NCI-H1105 treated with DMSO at 0.1 percent for 48 hours (cell line): ENCODE results near the gene GLS2.
A peak's percentile ranks its signal among the peaks of the same experiment; 100 is the strongest.
"Not testable (repeated sequence)": the region's sequence is repeated elsewhere in the genome, so short reads cannot be mapped to it uniquely, and the experiment has no call there.

Source experiments
- DNase-seq: peaks from one replicate; lab custom pipeline; 2025; lab: John Stamatoyannopoulos, UW

The GLS2 gene

DNA sequence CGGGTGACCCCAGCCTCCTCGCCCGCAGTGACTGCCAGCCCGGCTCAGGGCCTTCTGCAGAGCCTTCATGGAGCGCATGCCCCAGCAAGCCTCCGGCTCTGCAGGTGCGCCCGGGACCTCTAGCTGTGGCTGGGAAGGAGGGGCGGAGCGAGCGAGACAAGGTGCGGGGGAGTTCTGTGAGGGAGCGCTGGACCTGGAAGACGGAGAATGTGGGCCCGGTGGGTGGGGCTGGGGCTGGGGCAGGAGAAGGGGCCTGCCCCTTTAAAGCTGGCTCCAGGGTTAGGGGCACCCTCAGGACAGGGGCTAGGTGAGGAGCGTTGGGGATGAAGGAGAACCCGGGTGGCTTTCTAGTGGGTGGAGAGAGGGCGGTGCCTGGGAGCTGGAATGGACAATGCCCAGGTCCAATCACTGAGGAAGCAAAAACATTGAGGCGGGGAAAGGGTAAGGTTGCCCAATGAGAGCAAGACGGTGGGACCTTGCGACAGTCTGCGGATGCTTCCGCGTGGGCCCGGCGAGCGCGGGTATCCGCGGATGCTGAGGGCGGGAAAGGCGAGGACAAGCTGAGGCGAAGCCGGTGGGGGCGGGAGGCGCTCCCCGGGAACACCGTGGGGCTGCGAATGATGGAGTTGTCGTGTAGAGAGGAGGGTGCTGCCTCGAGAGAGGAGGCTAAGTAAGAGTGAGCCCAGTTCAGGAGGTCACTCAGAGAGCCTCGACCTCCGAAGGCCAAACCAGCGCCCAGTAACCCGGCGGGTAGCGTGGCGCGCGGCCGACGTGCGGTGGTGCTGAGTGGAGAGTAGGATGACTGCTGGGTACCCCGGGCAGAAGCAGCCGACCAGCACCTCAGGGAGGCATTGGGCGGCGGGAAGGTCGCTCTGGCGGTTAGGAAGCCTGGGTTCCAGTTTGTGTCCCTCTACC lies at the start of gene GLS2:
Gene GLS2, minus strand, starts transcription at position 121 of the 915 bp plus-strand sequence. Its CDS starts 43 bp downstream, at position 78.
- peak; percentile 55 for DNase-seq

DNA sequence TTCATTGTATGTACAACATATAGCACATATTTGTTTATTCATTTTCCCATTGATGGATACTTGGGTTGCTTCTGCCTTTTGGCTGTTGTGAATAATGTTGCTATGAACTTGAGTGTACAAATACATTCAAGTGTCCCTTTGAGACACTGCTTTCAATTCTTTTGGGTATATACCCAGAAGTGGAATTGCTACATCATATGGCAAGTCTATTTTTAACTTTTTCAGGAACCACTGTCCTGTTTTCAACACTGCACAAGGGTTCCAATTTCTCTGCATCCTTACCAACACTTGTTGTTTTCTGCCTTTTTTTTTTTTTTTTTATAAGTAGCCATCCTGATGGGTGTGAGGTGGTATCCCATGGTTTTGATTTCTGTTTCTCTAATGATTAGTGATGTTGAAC lies 49.6 kb upstream of the GLS2 start:
- DNase-seq: no peak

DNA sequence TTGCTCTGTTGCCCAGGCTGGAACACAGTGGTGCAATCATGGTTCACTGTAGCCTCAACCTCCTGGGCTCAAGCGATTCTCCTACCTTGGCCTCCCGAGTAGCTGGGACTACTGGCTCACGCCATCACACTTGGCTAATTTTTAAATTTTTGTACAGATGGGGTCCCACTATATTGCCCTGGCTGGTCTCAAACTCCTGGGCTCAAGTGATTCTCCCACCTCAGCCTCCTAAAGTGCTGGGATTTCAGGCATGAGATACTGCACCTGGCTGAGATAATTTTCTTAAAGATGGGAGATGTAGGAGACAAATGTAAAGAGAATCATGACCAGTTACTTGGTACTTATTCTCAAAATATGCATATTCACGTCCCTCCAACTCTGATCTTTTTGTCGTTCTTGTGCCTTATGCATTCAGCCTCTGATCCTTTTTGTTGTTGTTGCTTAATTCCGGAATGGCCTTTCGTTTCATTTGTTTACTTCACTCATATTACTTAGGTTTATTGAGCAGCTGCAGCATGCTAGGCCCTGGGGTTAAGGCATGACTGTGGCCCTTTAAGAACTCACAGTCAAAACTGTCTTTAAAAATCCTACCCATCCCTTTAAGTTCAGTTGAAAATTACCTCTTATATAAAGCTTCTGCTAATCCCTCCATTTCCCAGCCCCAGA lies 42.6 kb upstream of the GLS2 start:
- no peak for DNase-seq

DNA sequence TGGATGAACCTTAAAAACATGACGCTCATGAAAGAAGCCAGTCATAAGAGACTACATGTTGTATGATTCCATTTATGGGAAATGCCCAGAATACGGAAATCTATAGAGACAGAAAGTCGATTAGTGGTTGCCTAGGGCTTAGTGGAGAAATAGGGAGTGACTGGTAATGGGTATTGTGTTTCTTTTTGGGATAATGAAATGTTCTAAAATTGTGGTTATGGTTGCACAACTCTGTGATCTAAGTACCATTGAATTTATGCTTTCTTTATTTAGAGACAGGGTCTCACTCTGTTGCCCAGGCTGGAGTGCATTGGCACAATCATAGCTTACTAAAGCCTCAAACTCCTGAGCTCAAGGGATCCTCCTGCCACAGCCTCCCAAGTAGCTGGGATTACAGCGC lies 41.7 kb upstream of the GLS2 start:
- no peak for DNase-seq

DNA sequence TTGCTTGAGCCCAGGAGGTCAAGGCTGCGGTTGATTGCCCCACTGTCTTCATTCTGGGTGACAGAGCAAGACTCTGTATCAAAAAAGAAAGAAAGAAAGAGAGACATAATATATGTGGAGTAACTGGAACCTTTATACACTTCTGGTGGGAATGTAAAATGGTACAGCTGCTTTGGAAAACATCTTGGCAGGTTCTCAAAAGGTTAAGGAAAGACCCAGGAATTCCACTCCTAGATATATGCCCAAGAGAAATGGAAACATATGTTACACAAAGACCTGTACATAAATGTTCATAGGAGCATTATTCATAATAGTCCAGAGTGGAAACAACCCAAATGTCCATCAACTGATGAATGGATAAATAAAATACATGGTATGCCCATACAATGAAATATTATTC lies 40.9 kb upstream of the GLS2 start:
- no peak for DNase-seq

DNA sequence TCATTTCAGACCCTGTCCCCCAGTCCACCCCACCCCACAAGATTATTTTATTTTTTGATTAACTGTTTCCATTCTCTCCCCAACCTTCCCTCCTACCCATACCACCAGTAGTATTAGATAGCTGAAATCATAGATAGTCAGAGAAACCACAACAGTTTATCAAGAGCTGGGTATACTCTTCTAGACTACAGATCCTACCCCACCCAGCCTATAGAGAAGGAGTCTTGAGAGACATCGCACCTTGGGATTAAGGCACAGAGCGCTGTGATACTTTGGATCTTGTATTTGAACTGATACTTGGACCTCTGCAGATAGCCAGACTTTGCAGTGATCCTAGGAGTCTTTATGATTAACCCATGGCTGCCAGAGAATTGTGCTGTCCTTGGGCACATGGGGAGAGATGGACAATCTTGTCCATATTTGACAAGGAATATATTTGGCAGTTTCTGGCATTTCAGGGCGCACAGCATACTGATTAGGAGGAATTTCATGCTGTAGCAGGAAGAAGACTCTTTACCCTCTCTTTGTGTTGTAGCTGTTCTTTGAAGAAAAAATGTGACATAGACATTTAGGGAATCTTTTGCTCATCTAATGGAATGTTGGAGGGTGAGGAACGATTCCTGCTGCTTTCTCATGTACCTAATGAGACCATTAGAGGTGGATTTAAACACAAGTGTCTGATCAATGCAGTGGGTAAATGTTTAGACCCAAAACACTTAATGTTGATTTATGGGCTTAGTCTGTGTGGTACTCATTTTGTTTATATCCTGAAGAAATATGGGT lies 34.6 kb upstream of the GLS2 start:
- DNase-seq: no peak

DNA sequence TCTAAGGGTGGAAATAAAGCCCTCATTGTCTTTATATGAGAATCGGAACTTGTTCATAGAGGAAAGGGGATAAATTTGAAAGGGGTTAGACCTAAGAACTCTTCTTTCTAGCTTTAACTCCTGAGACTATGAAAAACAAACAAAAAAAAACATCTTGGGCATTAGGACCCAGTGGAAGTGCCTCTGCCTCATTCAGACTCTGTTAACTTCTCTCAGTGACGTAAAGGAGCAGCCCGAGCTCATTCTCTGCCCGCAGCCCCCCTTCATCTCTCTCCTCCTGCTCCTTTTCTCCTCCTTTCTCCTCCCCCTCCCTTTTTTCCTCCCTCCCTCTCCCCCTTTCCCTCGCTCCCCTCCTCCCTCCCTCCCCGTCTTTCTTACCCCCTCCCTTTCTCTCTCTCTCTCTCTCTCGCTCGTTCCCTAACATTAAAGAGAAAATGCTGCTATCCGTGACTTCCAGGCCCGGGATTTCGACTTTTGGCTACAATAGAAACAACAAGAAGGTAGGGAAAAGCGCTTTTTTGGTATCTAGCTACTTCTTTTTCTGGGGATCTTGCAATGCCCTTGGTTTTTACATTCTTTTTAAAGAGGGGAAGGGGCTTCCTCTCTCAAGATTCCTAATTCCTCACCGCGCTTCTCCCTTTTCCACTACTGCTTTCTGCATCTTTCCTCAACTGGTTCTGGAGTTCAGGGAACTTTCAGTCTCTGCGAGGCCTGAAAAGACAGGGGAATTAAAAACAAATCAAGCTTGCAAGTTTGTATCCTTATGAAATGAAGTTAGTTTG lies 33.8 kb upstream of the GLS2 start, which contains the start of gene RBMS2:
Gene RBMS2, plus strand, starts transcription at position 231 of the 782 bp plus-strand sequence. Its CDS starts 204 bp downstream, at position 435.
- DNase-seq: peak; percentile 62

DNA sequence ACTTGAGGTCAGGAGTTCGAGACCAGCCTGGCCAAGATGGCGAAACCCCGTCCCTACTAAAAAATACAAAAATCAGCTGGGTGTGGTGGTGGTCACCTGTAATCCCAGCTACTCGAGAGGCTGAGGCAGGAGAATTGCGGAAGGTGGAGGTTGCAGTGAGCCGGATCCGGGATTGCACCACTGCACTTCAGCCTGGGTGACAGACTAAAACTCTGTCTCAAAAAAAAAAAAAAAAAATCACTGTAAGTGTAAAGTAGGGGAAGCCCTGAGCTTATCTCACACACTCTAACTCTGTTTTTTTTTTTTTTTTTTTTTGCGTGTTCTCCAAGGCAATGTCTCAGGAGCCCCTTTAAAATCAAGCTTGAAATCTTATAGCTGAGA lies 33.2 kb upstream of the GLS2 start:
- DNase-seq: no peak

DNA sequence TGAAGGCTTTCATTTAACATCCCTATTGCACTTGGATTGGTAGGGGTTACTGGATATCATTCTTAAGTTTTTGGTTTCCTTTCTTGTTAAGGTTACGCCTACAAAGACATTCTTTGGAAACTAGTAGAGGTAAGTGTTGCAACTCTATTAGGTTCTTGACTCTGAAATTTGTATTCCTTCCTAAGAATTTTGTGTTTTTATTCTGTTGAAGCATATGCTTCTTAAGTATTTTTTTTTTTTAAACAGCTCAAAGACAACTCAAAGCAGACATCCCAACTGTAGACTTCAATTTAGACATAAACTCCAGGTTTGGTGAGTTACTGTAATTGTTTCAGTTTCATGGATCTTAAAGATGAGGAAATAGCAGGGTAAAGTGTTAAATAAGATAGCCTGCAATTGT lies 32.5 kb upstream of the GLS2 start:
- no peak for DNase-seq

DNA sequence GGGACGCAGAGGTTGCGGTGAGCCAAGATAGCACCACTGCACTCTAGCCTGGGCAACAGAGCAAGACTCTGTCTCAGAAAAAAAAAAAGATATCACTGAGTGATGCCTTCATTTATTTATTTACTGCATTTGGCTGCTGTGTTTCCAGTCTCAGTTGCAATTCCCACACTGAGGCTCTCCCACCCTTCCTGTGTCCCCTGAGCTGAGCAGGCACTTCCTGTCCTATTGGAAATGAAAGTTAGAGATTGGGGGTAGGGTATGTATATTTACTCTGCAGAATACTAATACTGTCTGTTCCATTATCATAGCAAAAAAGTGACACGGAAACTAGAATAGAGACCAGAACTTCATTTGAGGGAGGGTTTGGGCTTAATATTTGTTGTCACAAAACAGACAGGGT lies 32.1 kb upstream of the GLS2 start:
- DNase-seq: no peak

DNA sequence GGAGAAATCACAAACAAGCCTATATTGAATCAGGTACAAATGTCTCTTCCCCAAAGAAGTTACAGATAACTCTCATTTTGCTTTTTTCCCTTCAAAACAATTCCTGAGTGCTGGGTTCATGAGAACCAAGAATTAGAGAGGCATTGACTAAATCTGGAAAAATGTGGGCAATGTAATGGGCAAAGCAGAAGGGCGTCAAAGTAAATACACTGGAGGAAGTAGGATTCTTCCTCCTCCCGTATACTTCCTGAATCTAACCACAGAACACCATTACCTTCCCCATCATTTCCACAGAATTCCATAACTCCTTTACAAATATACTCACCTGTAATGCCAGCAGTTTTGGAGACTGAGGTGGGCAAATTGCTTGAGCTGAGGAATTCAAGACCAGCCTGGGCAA lies 30.6 kb upstream of the GLS2 start:
- DNase-seq: no peak

DNA sequence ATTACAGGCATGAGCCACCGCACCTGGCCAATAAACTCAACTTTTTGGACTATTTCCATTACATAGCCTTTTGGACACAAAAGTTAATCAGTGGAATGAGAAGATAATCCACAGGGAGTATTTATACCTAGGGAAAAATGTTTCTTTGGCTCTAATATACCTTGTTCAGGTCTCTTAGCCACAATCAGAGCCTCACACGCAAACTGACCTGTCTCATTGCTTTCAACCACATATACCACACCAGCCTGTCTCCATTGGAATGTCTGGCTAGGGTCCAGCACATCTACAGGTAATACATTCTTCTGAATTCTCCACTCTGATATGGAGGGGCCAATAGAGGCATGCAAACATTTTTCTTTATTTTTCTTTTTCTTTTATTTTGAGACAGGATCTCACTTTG lies 29.9 kb upstream of the GLS2 start:
- no peak for DNase-seq

DNA sequence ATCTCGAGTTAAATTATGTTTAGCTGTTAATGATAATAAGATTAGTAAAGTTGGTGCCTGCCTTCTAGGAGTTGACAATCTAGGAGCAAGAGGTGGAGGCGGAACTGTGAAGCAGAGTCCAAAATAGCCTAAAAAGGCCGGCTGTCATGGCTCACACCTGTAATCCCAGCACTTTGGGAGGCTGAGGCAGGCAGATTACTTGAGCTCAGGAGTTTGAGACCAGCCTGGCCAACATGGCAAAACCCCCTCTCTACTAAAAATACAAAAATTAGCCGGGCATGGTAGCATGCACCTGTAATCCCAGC lies 26.0 kb upstream of the GLS2 start:
- not testable (repeated sequence) for DNase-seq

DNA sequence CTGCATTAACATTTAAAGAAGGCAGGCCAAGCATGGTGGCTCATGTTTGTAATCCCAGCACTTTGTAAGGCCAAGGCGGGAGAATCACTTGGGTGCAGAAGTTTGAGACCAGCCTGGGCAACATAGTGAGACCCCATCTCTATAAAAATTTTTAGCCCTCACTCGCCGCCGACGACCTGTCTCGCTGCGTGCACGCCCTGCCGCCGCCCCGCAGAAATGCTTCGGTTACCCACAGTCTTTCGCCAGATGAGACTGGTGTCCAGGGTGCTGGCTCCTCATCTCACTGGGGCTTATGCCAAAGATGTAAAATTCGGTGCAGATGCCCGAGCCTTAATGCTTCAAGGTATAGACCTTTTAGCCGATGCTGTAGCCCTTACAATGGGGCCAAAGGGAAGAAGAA lies 22.8 kb upstream of the GLS2 start:
- DNase-seq: no peak

DNA sequence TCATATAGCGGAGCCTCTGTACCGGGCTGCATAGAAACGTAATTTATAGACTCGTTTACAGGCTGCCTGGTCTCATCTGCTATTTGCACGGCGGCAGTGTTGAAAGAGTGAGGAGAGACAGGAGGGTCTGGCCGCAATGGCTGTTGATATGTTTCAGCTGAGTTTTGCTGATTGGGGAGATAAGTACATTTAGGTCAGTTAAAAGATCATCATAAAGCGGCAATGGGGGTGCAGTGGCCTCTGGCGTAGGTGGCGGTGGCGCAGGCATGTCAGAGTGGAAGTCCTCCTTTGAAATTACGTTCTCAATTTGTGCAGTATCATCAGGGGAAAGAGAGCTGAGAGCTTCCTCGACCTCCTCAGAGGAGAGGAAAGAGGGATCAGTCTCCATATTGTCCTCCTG lies 11.9 kb upstream of the GLS2 start:
- not testable (repeated sequence) for DNase-seq

DNA sequence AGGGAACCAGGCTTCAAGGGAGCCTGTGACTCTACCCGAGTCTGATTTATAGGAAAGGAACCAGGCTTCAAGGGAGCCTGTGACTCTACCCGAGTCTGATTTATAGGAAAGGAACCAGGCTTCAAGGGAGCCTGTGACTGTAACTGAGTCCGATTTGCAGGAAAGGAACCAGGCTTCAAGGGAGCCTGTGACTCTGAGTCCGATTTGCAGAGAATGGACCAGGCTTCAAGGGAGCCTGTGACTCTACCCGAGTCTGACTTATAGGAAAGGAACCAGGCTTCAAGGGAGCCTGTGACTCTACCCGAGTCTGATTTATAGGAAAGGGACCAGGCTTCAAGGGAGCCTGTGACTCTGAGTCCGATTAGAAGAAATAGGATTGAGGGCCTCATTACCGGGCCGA lies 11.5 kb upstream of the GLS2 start:
- not testable (repeated sequence) for DNase-seq

DNA sequence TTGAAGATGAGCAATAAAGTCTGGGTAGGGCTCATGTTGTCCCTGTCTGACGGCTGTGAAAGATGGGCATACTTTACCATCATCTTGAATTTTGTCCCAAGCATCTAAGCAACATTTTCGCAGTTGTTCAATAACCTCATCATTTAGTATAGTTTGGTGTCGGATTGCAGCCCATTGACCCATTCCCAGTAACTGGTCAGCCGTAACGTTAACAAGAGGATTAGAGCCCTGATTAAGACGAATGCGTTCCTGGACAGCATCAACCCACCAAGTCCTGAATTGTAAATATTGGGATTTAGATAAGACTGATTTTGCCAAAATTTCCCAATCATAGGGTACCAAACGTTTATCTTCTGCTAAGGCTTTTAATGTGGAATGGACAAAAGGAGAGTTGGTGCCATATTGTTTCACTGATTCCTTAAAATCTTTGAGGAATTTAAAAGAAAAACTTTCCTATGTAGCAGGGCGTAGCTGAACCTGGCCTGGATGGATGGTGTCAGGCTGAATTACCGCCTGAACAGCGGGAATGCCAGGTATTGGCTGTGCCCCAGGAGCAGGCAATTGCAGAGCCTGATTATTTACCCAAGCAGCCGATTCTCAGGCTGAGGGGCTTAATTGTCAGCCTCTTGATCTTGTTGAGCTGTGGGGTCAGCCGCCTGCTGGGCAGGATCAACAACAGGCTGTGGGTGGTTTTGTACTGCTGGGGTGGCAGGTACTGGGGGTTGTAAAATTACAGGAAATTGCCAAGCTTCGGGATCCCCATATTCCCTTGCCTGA lies 10.4 kb upstream of the GLS2 start:
- DNase-seq: peak; percentile 39

DNA sequence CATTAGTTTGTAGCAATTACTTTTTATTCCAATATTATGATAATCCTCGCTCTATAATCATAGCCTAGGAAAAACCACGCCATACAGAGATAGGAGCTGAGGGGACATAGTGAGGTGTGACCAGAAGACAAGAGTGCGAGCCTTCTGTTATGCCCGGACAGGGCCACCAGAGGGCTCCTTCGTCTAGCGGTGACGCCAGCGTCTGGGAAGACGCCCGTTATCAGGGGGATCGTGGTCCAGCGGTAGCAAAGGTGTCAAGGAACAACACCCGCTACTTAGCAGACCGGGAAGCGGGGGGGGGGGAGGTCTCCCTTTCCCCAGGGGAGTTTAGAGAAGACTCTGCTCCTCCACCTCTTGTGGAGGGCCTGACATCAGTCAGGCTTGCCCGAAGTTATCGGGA lies 8.7 kb upstream of the GLS2 start:
- not testable (repeated sequence) for DNase-seq

DNA sequence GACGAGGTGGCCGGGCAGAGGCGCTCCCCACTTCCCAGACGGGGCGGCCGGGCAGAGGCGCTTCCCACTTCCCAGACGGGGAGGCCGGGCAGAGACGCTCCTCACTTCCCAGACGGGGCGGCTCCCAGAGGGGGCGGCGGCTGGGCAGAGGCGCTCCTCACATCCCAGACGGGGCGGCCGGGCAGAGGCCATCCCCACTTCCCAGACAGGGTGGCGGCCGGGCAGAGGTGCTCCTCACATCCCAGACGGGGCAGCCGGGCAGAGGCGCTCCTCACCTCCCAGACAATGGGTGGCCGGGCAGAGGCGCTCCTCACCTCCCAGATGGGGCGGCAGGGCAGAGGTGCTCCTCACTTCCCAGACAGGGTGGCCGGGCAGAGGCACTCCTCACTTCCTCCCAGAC lies 6.5 kb upstream of the GLS2 start:
- not testable (repeated sequence) for DNase-seq

DNA sequence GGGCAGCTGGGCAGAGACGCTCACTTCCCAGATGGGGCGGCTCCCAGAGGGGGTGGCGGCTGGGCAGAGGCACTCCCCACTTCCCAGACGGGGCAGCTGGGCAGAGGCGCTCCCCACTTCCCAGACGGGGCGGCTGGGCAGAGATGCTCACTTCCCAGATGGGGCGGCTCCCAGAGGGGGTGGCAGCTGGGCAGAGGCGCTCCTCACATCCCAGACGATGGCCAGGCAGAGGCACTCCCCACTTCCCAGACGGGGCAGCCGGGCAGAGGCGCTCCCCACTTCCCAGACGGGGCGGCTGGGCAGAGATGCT lies 6.1 kb upstream of the GLS2 start:
- not testable (repeated sequence) for DNase-seq

DNA sequence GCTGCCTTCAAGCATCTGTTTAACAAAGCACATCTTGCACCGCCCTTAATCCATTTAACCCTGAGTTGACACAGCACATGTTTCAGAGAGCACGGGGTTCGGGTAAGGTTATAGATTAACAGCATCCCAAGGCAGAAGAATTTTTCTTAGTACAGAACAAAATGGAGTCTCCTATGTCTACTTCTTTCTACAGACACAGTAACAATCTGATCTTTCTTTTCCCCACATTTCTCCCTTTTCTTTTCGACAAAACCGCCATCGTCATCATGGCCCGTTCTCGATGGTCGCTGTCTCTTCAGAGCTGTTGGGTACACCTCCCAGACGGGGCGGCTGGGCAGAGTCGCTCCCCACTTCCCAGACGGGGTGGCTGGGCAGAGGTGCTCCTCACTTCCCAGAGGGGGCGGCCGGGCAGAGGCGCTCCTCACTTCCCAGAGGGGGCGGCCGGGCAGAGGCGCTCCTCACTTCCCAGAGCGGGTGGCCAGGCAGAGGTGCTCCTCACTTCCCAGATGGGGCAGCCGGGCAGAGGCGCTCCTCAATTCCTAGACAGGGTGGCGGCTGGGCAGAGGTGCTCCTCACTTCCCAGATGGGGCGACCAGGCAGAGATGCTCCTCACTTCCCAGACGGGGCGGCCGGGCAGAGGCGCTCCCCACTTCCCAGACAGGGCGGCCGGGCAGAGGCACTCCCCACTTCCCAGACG lies 5.6 kb upstream of the GLS2 start:
- DNase-seq: not testable (repeated sequence)
